HUES64 (cell line): ENCODE results near the gene ZBED4.
A peak's percentile ranks its signal among the peaks of the same experiment; 100 is the strongest.

Source experiments
- H3K27ac ChIP-seq: 2 replicates; pipeline ENCODE4 v1.7.0; 2013; ENCODE audit warnings: low read depth, low read length, inconsistent platforms
- H3K27me3 ChIP-seq: 2 replicates; pipeline ENCODE4 v1.6.1; 2013; ENCODE audit warnings: mild to moderate bottlenecking, low read length; ENCODE audit not compliant: insufficient read depth
- H3K36me3 ChIP-seq: 2 replicates; pipeline ENCODE4 v1.6.1; 2013; ENCODE audit warnings: mild to moderate bottlenecking, low read length; ENCODE audit not compliant: insufficient read depth
- H3K4me1 ChIP-seq: 2 replicates; pipeline ENCODE4 v1.6.1; 2013; ENCODE audit warnings: mild to moderate bottlenecking, low read length, moderate library complexity; ENCODE audit not compliant: insufficient read depth
- H3K4me3 ChIP-seq: 2 replicates; pipeline ENCODE4 v1.5.1; 2013; ENCODE audit warnings: mild to moderate bottlenecking, low read length, moderate library complexity
- H3K9ac ChIP-seq: 2 replicates; pipeline ENCODE4 v1.6.1; 2013; ENCODE audit warnings: mild to moderate bottlenecking, low read depth, low read length
- H3K9me3 ChIP-seq: 2 replicates; pipeline ENCODE4 v1.6.1; 2013; ENCODE audit warnings: low read depth, low read length; ENCODE audit not compliant: insufficient read depth
- WGBS: fragments of 150-250, 120-280 bp; methylation state at CpG from one replicate; pipeline ENCODE4 v1.1.7; 2013; ENCODE audit warnings: missing lambda C conversion rate; 5-methylcytosine and 5-hydroxymethylcytosine counted together

The ZBED4 gene

DNA sequence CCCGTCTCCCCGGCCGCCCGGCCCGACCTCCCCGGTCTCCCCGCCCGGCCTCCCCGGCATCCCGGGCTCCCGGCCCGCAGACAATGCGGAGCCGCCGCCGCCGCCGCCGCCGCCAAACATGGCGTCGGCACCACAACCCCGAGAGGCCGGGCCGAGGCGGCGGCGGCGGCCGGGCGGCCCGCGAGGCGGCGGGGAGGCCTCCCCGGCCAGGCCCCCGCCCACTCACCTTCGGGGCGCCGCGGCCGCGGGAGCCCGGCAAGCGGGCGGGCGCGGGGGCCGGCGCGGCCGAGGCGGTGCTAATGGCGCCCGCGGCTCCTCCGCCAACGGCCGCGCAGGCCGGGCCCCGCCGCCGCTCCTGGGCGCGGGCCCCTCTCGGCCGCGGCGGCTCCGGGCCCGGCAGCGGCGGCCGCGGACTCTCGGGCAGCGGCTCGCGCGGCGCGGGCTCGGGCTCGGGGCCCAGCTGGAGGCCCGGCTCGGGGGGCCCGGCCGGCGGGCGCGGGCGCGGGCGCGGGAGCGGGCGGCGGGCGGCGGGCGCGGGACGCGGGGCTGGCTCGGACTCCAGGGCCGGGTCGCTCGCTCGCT, 26.3 kb upstream of the ZBED4 start:
- peaks cover 16% of the 10 kb centered on the region; the same call in 1 of the 2 replicates for H3K9me3 ChIP-seq
- under 1% methylated on average over 110 of the region's 110 CpGs for WGBS
- peaks cover 3% of the 10 kb centered on the region; the same call in 1 of the 2 replicates for H3K4me1 ChIP-seq
- H3K27ac ChIP-seq: no peak overlapping the region
- H3K9ac ChIP-seq: peak overlapping the region; percentile 84
- H3K36me3 ChIP-seq: peaks cover 27% of the 10 kb centered on the region
- no peaks in the 10 kb centered on the region for H3K27me3 ChIP-seq
- H3K4me3 ChIP-seq: peak overlapping the region; percentile 86

DNA sequence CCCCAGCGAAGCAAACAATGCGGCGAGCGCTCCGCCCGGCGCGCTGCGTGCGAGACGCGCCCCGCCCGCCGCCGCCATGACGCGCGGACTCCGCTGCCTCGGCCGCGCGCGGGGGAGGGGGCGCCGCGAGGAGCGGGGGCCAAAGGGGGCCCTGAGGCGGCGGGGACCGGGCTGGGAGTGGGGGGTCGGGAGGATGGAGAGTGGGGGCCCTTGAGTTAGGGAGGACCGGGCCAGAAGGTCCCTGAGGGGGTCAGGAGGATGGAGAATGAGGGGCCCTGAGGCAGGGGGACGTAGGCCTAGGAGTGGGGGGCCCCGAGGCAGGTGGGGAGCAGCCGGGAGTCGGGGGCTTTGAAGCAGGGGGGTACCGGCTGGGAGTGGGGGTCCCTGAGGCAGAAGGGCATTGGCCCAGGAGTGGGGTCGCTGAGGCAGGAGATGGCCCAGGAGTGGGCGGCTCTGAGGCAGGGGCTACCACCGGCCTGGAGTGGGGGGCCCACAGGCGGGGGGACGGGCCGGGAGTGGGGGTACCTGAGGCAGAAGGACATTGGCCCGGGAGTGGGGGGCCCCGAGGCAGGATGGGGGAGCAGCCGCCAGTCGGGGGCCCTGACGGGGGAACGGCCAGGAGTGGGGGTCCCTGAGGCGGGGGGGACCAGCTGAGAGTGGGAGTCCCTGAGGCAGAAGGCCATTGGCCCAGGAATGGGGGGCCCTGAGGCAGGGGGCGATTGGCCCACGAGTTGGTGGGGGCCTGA, 25.6 kb upstream of the ZBED4 start, which contains the start of gene BRD1:
TSS of gene BRD1 (minus strand) at position 21 of the 746 bp plus-strand sequence. CDS start 3,556 bp downstream, outside the sequence.
- H3K9me3 ChIP-seq: peaks cover 16% of the 10 kb centered on the region; the same call in 1 of the 2 replicates
- peak within 1 kb of the TSS; percentile 86 for H3K4me3 ChIP-seq
- peaks cover 21% of the 10 kb centered on the region for H3K36me3 ChIP-seq
- 0 out of 2 replicates have a peak within 1 kb of the TSS, but pooled peaks have one; percentile 18 for H3K27ac ChIP-seq
- H3K4me1 ChIP-seq: peaks cover 3% of the 10 kb centered on the region; the same call in 1 of the 2 replicates
- WGBS: 15% methylated on average over 49 of the region's 54 CpGs
- H3K27me3 ChIP-seq: no peaks in the 10 kb centered on the region
- peak within 1 kb of the TSS; percentile 84 for H3K9ac ChIP-seq

DNA sequence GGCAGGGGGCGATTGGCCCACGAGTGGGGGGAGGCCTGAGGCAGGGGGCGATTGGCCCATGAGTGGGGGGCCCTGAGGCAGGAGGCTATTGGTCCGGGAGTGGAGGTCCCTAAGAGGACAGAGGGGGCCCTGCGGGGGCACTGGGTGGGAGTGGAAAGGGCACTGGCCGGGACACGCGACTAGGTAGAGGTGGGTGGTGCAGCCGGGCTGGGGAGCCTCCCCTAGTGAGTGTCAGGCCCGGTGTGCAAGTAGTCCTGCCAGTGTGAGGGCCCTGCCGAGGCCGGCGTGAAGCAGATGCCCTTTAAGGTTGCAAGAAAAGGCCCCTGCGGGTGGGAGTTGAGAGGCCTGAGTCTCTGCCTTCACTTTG, 25.1 kb upstream of the ZBED4 start:
- H3K36me3 ChIP-seq: peaks cover 15% of the 10 kb centered on the region
- 93% methylated on average over 14 of the region's 14 CpGs for WGBS
- H3K27me3 ChIP-seq: 0 out of 2 replicates have a peak, but pooled peaks cover 2% of the 10 kb centered on the region
- peaks cover 3% of the 10 kb centered on the region; the same call in 1 of the 2 replicates for H3K4me1 ChIP-seq
- H3K9me3 ChIP-seq: peaks cover 16% of the 10 kb centered on the region; the same call in 1 of the 2 replicates
- H3K9ac ChIP-seq: no peak overlapping the region
- no peak overlapping the region for H3K4me3 ChIP-seq
- no peak overlapping the region for H3K27ac ChIP-seq

DNA sequence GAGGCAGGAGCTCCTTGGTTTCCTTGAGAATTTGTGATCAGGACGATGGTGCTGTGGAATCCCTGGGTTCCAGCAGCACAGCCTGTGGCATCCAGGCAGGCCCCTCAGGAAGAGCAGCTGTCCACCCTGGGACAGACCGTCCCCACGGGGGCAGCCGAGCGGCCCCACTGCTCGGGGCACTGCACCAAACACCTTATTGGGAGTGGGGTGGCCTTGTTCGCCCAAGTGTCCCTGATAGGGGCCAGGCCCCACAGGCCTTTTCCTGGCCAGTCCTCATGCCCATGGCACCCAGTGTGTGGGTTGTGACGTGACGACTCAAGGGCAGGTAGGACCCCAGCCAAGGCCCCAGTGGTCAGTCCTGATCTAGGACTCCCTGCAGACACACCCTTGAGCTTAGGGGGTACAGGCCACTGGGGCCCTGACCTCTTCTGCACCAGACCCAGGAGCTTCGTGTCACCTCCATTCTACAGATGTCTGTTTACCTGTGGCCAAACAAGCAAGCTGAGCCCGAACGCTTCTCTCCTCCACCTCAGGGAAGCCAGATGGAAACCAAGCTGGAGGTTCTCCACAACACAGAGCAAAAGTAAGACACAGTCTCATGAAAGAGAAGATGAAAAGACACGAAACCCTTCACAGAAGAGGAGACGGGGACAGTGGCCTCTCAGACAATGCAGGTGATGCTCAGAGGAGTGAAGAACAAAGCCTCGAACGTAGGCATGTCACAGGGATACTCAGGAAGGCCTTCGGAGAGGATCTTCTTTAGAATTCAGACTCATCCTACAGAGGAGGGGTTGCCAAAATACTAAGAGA, 24.4 kb upstream of the ZBED4 start:
- peaks cover 16% of the 10 kb centered on the region; the same call in 1 of the 2 replicates for H3K9me3 ChIP-seq
- H3K9ac ChIP-seq: no peak overlapping the region
- H3K27ac ChIP-seq: no peak overlapping the region
- peaks cover 3% of the 10 kb centered on the region; the same call in 1 of the 2 replicates for H3K4me1 ChIP-seq
- peaks cover 8% of the 10 kb centered on the region for H3K36me3 ChIP-seq
- no peak overlapping the region for H3K4me3 ChIP-seq
- WGBS: 91% methylated on average over 17 of the region's 17 CpGs
- H3K27me3 ChIP-seq: 0 out of 2 replicates have a peak, but pooled peaks cover 2% of the 10 kb centered on the region

DNA sequence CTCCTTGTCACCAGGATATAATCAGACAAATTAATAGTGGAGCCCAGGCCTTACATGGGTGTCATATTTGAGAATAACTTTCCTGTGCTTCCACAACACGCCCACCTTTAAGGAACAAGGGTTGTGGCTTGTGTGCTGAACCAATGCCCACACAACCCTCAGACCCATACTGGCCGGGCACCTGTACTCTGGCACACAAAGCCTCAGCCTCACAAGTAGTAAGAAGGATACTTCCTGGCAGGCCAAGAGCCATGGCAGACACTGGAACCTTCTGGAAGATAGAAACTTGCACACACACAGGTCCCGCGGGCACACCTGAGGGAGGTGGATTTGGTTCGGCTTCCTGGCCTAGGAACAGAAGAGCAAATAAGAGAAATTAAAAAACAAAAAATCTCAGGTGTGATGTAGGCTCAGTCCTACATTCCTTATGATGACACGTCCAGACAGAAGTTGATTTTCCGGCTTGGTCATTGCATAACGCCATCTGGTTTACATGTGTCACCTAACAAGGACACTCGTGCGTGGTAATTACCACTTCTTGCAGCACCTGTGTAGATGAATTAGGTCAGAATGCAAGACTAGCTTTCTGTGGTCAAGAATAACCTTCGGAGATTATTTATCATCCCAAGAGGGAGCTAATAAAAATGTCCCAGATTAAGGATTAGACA, 20.2 kb upstream of the ZBED4 start:
- Histone ChIP-seq H3K9me3 (peaks cover 16% of the 10 kb centered on the region; the same call in 1 of the 2 replicates), H3K9ac (no peak overlapping the region), H3K4me3 (no peak overlapping the region), H3K36me3 (no peaks in the 10 kb centered on the region), H3K27ac (no peak overlapping the region), H3K4me1 (no peaks in the 10 kb centered on the region), H3K27me3 (0 out of 2 replicates have a peak, but pooled peaks cover 2% of the 10 kb centered on the region)
- 92% methylated on average over 11 of the region's 11 CpGs for WGBS

DNA sequence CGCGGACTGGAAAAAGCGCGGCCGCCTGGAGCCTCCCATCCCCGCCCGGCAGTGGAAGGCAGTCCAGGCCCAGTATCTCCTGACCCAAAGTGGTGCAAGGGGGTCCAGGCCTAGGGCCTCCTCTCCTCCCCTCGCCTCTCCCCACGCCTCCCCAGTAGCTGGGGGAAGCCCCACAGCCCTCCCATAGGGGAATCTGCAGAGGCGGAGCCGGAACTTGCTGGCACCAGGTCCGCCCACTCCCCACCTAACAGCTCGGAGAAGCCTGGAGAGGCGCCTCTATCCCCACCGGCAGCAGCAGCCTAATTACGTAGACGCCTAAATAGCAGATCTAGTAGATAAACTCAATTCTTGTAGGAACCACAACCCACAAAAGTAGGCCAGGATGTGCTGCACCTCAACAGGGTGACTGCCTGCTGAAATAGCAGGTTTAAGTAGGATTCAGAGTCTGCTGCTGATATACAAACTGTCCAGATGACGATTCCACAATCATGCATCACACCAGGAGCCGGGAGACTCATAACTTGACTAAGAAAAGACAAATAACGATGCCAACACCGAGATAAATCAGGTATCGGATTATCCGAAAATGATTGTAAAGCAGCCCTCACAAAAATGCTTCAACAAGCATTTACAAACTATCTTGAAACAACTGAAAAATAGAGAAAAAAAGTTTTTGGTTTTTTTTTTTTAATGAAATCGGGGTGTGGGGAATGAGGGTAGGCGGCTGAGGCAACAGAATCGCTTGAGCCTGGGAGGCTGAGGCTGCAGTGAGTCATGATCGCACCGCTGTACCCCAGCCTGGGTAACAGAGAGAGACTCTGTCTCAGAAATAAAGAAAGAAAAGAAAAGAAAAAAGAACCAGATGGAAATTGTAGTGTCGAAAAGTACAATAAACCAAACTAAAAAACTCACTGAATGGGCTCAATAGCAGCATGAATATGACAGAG, 14.6 kb upstream of the ZBED4 start:
- Histone ChIP-seq H3K9me3 (no peaks in the 10 kb centered on the region), H3K4me1 (no peaks in the 10 kb centered on the region; the same call in 1 of the 2 replicates), H3K36me3 (no peaks in the 10 kb centered on the region), H3K27ac (no peak overlapping the region), H3K9ac (no peak overlapping the region), H3K4me3 (peak overlapping the region; percentile 5; the same call in 1 of the 2 replicates), H3K27me3 (peaks cover 6% of the 10 kb centered on the region)
- WGBS: 65% methylated on average over 28 of the region's 29 CpGs

DNA sequence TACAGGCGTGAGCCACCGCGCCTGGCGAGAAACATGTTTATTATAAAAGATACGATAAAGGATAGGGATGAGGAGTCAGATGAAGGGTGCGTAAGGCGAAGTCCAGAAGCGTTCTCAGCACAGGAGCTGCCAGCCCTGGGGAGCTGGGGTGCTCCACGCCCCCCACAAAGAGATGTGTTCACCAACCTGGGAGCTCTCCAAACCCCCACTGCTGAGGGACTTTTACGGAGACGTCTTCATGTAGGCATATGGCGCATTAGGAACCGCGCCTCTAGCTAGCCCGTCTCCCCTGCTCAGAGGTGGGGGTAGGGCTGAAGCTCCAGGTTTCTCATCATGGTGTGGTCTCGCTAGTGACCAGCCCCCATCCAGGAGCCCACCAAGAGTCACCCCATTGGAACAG, 8.4 kb upstream of the ZBED4 start:
- Histone ChIP-seq H3K4me1 (no peaks in the 10 kb centered on the region), H3K27ac (no peak overlapping the region), H3K36me3 (no peaks in the 10 kb centered on the region), H3K27me3 (peaks cover 68% of the 10 kb centered on the region), H3K9me3 (no peaks in the 10 kb centered on the region), H3K9ac (no peak overlapping the region), H3K4me3 (no peak overlapping the region)
- 87% methylated on average over 16 of the region's 16 CpGs for WGBS

DNA sequence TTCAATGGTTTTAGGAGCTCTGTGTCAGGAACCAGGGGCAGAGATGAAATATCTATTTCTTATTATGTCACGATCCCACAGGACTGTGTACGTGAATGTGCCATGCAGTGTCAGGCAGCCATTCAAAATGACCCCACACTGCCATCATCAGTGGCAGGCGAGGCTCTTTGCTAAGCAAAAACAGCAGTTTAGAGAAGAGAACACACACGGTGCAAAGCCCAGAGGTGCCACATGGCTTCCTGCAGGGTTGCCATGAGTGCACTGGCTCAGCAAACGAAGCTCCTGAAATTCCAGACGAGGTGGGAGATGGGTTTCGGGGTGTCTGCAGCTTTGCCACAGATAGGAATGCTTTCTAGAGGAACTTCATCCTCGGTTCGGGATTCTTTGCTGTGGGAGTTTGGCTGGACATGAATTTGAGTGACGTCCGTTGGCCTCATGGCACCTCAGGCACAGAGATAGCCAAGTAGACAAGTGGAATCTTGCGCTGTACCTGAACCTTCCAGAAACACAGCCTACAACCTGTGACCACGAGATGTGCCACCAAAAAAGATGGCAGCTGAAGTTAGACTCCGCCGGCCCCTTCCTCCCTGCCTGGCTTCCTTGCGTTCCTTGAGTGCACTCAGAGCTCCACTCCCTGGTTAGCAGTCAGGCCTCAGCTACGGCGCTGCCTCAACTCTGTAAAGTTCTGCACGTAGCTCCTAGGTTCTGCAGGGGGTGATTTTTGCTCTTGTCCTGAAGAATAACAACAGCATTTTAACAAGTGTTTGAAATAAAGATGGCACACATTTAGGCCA, 7.8 kb upstream of the ZBED4 start:
- H3K4me3 ChIP-seq: no peak overlapping the region
- H3K9ac ChIP-seq: no peak overlapping the region
- H3K27me3 ChIP-seq: peaks cover 74% of the 10 kb centered on the region
- H3K9me3 ChIP-seq: no peaks in the 10 kb centered on the region
- no peaks in the 10 kb centered on the region for H3K36me3 ChIP-seq
- no peak overlapping the region for H3K27ac ChIP-seq
- no peaks in the 10 kb centered on the region for H3K4me1 ChIP-seq
- 83% methylated on average over 19 of the region's 19 CpGs for WGBS

DNA sequence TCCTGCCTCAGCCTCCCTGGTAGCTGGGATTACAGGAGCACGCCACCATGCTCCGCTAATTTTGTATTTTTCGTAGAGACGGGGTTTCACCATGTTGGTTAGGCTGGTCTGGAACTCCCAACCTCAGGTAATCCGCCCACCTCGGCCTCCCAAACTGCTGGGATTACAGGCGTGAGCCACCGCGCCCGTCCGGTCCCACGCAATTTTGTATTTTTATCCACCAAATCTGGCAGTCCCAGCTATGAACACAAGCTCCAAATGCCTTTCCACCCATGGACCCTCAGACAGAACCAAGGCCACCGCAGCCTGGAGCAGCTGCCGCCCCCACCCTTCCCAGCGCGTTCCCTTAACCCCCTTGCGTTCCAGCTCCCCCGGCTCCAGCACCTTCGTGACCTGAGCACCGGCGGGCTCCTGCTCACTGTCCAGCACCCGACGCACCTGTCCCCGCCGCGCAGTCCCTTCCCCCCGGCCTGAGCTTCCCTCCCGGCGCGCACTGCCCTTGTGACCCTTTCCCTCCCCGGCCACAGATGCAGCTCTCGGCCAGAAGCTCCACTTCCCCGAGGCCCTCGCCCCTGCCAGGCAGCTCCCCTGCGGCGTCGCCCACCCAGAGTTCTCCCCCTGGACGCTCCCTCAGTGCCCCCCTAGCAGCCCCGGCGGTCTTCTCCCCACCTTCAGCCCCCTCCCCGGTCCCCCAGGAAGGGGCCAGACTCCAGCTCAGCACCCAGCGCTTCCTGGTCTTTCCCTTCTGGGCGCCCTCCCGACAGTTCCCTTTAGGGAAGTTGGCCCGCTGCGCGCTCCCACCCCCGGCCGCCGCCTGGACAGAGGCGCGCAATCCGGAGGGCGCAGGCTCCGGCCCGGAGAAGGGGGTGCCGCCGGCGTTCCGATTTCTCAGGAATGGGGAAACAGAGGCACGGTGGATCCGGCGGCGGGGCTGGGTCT, 5.6 kb upstream of the ZBED4 start:
- Histone ChIP-seq H3K9me3 (no peaks in the 10 kb centered on the region), H3K9ac (no peak overlapping the region), H3K27me3 (peaks cover 93% of the 10 kb centered on the region), H3K36me3 (no peaks in the 10 kb centered on the region), H3K4me3 (peak overlapping the region; percentile 49), H3K4me1 (no peaks in the 10 kb centered on the region), H3K27ac (no peak overlapping the region)
- 18% methylated on average over 64 of the region's 64 CpGs for WGBS
